ENCODE results near the gene CMTM8. TPM values are rescaled to one million over a fixed set of nuclear protein-coding genes. Genes with fewer than 3 reads are reported as not detected.
A peak's percentile ranks its signal among the peaks of the same experiment; 100 is the strongest.

The CMTM8 gene
- polyA plus RNA-seq, 2 of the 4 experiments (the other 2 are of a cell fraction), result 8.4 to 15.6 TPM

DNA sequence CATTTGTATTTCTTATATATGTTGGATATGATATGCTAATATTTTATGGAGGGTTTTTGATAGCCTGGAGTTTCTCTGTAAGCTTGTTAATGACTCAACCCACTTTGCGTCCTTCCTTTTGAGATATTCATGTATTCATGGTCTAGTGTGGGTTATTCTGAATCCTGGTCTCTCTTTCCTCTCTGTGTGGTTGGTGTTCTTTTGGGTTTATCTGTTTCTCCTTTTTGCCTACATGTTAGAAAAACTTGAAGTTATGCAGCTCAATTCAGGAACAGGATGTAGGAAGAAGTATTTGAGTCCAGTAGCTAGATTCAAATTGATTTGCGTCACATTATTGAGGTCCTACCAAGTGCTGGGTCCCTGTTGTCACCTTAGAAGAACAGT, 181.3 kb downstream of the CMTM8 start:
- no peak for DNase-seq (ENCODE audit: low read depth in 1 of 2, low spot score in 1 of 2)
- 90% methylated on average over 2 of the region's 2 CpGs for WGBS (ENCODE audit: missing lambda C conversion rate)
- FAIRE-seq, result no peak
- Histone ChIP-seq H3K4me2 (peak overlapping the region; percentile 36), H3K4me1 (peaks cover 32% of the 10 kb centered on the region), H3K4me3 (no peak overlapping the region), H3K27ac (peak overlapping the region in 1 of 2 experiments; percentile 54; a peak in 3 of 6 replicates), H3K9me3 (peaks cover 4% of the 10 kb centered on the region; the same call in 1 of the 3 replicates)
- ChIA-PET CTCF (interaction anchor here (4.0 kb wide), 1 partner anchor 48 kb away, joined by 17 read pairs; no protein-coding TSS in a partner anchor), POLR2A (no interaction called here)
- TF ChIP-seq, protein P1, sequence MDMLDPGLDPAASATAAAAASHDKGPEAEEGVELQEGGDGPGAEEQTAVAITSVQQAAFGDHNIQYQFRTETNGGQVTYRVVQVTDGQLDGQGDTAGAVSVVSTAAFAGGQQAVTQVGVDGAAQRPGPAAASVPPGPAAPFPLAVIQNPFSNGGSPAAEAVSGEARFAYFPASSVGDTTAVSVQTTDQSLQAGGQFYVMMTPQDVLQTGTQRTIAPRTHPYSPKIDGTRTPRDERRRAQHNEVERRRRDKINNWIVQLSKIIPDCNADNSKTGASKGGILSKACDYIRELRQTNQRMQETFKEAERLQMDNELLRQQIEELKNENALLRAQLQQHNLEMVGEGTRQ (IDR thresholded peaks at IDR 0.05), result no peak
- TF ChIP-seq ZNF302 (CRISPR knock-in tag; IDR thresholded peaks at IDR 0.05) (no peak), CBX8 (IDR thresholded peaks at IDR 0.05) (no peak), FOXS1 (CRISPR knock-in tag; IDR thresholded peaks at IDR 0.05) (no peak), HEYL (CRISPR knock-in tag; IDR thresholded peaks at IDR 0.05) (no peak), HOXB13 (CRISPR knock-in tag; IDR thresholded peaks at IDR 0.05; ENCODE audit: low read depth) (no peak), JUN (IDR thresholded peaks at IDR 0.05) (no peak), POLR2AphosphoS2 (conservative IDR thresholded peaks at IDR 0.05; ENCODE audit: low read length) (no peak), TP53 (CRISPR knock-in tag; IDR thresholded peaks at IDR 0.05) (no peak), SREBF2 (IDR thresholded peaks at IDR 0.05) (no peak), MYC (IDR thresholded peaks at IDR 0.05; ENCODE audit: borderline replicate concordance, low read length) (no peak), RAD21 (conservative IDR thresholded peaks at IDR 0.05 in 1 of 2, IDR thresholded peaks at IDR 0.05 in 1 of 2) (no peak), KDM1A (IDR thresholded peaks at IDR 0.05; ENCODE audit: low read depth) (no peak), FOSB (CRISPR knock-in tag; IDR thresholded peaks at IDR 0.05) (no peak), FOSL2 (IDR thresholded peaks at IDR 0.05) (no peak), FOSL2 (CRISPR knock-in tag; IDR thresholded peaks at IDR 0.05) (no peak), EP300 (IDR thresholded peaks at IDR 0.05) (no peak), MAZ (IDR thresholded peaks at IDR 0.05; ENCODE audit: borderline replicate concordance, low read depth, low read length) (no peak)
- TF ChIP-seq, protein P2, sequence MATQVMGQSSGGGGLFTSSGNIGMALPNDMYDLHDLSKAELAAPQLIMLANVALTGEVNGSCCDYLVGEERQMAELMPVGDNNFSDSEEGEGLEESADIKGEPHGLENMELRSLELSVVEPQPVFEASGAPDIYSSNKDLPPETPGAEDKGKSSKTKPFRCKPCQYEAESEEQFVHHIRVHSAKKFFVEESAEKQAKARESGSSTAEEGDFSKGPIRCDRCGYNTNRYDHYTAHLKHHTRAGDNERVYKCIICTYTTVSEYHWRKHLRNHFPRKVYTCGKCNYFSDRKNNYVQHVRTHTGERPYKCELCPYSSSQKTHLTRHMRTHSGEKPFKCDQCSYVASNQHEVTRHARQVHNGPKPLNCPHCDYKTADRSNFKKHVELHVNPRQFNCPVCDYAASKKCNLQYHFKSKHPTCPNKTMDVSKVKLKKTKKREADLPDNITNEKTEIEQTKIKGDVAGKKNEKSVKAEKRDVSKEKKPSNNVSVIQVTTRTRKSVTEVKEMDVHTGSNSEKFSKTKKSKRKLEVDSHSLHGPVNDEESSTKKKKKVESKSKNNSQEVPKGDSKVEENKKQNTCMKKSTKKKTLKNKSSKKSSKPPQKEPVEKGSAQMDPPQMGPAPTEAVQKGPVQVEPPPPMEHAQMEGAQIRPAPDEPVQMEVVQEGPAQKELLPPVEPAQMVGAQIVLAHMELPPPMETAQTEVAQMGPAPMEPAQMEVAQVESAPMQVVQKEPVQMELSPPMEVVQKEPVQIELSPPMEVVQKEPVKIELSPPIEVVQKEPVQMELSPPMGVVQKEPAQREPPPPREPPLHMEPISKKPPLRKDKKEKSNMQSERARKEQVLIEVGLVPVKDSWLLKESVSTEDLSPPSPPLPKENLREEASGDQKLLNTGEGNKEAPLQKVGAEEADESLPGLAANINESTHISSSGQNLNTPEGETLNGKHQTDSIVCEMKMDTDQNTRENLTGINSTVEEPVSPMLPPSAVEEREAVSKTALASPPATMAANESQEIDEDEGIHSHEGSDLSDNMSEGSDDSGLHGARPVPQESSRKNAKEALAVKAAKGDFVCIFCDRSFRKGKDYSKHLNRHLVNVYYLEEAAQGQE (IDR thresholded peaks at IDR 0.05), result no peak
- TF ChIP-seq, protein P3, sequence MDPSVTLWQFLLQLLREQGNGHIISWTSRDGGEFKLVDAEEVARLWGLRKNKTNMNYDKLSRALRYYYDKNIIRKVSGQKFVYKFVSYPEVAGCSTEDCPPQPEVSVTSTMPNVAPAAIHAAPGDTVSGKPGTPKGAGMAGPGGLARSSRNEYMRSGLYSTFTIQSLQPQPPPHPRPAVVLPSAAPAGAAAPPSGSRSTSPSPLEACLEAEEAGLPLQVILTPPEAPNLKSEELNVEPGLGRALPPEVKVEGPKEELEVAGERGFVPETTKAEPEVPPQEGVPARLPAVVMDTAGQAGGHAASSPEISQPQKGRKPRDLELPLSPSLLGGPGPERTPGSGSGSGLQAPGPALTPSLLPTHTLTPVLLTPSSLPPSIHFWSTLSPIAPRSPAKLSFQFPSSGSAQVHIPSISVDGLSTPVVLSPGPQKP (IDR thresholded peaks at IDR 0.05; ENCODE audit: low read depth, low read length), result no peak
- TF ChIP-seq, protein P4, sequence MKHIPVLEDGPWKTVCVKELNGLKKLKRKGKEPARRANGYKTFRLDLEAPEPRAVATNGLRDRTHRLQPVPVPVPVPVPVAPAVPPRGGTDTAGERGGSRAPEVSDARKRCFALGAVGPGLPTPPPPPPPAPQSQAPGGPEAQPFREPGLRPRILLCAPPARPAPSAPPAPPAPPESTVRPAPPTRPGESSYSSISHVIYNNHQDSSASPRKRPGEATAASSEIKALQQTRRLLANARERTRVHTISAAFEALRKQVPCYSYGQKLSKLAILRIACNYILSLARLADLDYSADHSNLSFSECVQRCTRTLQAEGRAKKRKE (CRISPR knock-in tag; IDR thresholded peaks at IDR 0.05; ENCODE audit: low read depth), result no peak
- no peak for ATAC-seq

Small RNA genes within 50 kb of the gene (small RNA-seq; reads per million reads assigned to genes)
- gene AC097639.2, result 0 reads per million in 6 experiments

Other genes starting within 250 kb of the CMTM8 start
- gene GPD1L, start 132.1 kb upstream of the CMTM8 start, polyA plus RNA-seq (2011; rRNA removed), result 30.6 and 31.0 TPM in 2 replicates
- gene GPD1L, start 132.1 kb upstream of the CMTM8 start, polyA plus RNA-seq (2017; fragmentation: RNase III; extraction: RNeasy Plus Mini Kit Qiagen cat#74134 plus additional on column Dnase treatment), result 13.3 to 15.6 TPM (median 13.6 TPM) in 3 replicates
- 18.7 and 27.1 TPM in 2 replicates for gene CMTM7, start 153.2 kb downstream of the CMTM8 start, polyA plus RNA-seq (2011; rRNA removed)
- gene CMTM7, start 153.2 kb downstream of the CMTM8 start, polyA plus RNA-seq (2017; fragmentation: RNase III; extraction: RNeasy Plus Mini Kit Qiagen cat#74134 plus additional on column Dnase treatment), result 12.9 to 15.3 TPM (median 14.2 TPM) in 3 replicates

Measured in A549 (cell line).